DMS53 treated with DMSO at 0.1 percent for 48 hours (cell line): ENCODE data around the gene CLCNKA.
"Not testable (repeated sequence)": the region's sequence is repeated elsewhere in the genome, so short reads cannot be mapped to it uniquely, and the experiment has no call there.

Experiments used
- DNase-seq: peaks from one replicate; lab custom pipeline; 2025; ENCODE audit not compliant: unreplicated experiment; lab: John Stamatoyannopoulos, UW

The CLCNKA gene

GRCh38 chr1:16017076-16017460 is 4.8 kb upstream of the CLCNKA start:
- DNase-seq: no peak

- DNase-seq: no peak
These were observed 4.2 kb upstream of the CLCNKA start, which contains the start of gene HSPB7 for GRCh38 chr1:16017461-16018303. Gene HSPB7, minus strand, starts transcription at chr1:16018043. Its CDS starts 80 bp downstream, at chr1:16017963.

- no peak for DNase-seq
These were observed 3.5 kb upstream of the CLCNKA start for GRCh38 chr1:16018308-16018707.

GRCh38 chr1:16018749-16019643 is 2.8 kb upstream of the CLCNKA start:
- no peak for DNase-seq

GRCh38 chr1:16019644-16020277 is 2.1 kb upstream of the CLCNKA start:
- no peak for DNase-seq

GRCh38 chr1:16020325-16020724 is 1.5 kb upstream of the CLCNKA start:
- DNase-seq: no peak

- DNase-seq: not testable (repeated sequence)
These were observed 958 bp upstream of the CLCNKA start for GRCh38 chr1:16020878-16021277.

GRCh38 chr1:16022393-16022792 is 557 bp downstream of the CLCNKA start:
- DNase-seq: no peak

- DNase-seq: no peak
These were observed 1.3 kb downstream of the CLCNKA start for GRCh38 chr1:16023050-16023653.

GRCh38 chr1:16026302-16026701 is 4.5 kb downstream of the CLCNKA start:
- DNase-seq: not testable (repeated sequence)

GRCh38 chr1:16026723-16027484 is 5.1 kb downstream of the CLCNKA start:
- no peak for DNase-seq

GRCh38 chr1:16028237-16029002 is 6.6 kb downstream of the CLCNKA start:
- no peak for DNase-seq

- not testable (repeated sequence) for DNase-seq
These were observed 7.1 kb downstream of the CLCNKA start for GRCh38 chr1:16029003-16029268.

- DNase-seq: no peak
These were observed 7.5 kb downstream of the CLCNKA start for GRCh38 chr1:16029288-16029687.

- DNase-seq: no peak
These were observed 9.7 kb downstream of the CLCNKA start for GRCh38 chr1:16031551-16031950.

GRCh38 chr1:16032388-16033102 is 10.7 kb downstream of the CLCNKA start:
- peak; percentile 26 for DNase-seq

GRCh38 chr1:16033103-16033632 is 11.3 kb downstream of the CLCNKA start:
- DNase-seq: not testable (repeated sequence)

GRCh38 chr1:16036461-16036860 is 14.6 kb downstream of the CLCNKA start:
- DNase-seq: not testable (repeated sequence)

GRCh38 chr1:16038620-16038912 is 16.7 kb downstream of the CLCNKA start:
- no peak for DNase-seq
